Skin of body (tissue), 2 donors: ENCODE measurements around the gene TCF12. TPM values are rescaled to one million over a fixed set of nuclear protein-coding genes. Genes with fewer than 3 reads are reported as not detected.
"Not testable (repeated sequence)": the region's sequence is repeated elsewhere in the genome, so short reads cannot be mapped to it uniquely, and the experiment has no call there.

Source experiments
- DNase-seq: peaks from one replicate; lab custom pipeline; 2025; lab: John Stamatoyannopoulos, UW
- total RNA-seq: library from RNA; depleted of rRNA; stranded (reverse); fragments of >200 nt; gene quantifications from one replicate; pipeline ENCODE4 v1.2.3, GENCODE V29; 2014

Gene TCF12
- total RNA-seq, 1 donor from 2014 or later = 184 TPM

GRCh38 chr15:56915888-56916287 lies 2.6 kb upstream of the TCF12 start:
- no peak for DNase-seq

DNA sequence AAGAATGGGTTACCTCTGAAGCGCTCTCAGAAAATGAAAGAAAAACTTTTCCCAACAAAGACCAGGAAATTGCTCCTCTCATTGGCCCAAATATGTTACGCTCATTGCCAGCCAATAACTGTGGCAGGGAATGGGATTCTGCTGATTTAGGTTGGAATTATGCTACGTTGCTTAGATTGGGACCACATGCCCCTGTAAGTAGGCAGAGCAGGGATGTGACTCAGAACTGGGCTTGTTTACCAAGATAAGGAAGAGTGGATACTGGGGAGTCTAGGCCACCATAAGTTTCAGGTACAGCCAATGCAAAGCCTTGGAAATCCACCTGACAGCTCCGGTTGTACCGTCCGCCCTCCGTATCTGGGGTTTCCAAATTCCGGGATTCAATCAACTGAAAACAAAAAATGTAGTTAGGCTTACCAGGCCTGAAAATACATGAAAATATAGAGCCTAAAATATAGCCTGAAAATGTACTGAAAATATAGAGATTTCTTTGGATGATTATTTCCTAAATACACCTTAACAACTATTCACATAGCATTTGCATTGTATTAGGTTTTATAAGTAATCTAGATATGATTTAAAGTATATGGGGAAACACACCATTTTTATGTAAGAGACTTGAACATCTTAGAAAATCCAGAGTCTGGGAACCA lies 1.5 kb upstream of the TCF12 start:
- DNase-seq = no peak

DNA sequence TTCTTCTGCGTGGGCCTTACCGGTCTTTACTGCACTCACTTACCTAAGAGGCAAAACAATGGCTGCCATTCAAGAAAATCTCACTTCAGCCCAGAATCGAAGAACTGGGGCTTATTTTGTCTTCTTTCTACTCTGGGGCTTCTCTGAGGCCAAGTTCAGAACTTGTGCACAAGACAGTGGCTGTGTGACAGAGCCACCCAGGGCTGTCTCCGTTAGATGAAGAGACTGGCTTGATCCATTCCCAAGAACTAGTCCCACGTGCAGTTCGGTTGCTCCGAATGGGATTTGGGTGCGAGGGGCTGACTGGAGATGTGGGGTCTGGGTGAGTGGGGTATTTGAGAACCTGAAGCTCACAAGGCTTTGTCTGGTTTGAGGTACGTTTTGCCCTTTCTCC lies 795 bp upstream of the TCF12 start:
- no peak for DNase-seq

- DNase-seq = no peak
Observed at GRCh38 chr15:56919031-56919608, 676 bp downstream of the TCF12 start.

DNA sequence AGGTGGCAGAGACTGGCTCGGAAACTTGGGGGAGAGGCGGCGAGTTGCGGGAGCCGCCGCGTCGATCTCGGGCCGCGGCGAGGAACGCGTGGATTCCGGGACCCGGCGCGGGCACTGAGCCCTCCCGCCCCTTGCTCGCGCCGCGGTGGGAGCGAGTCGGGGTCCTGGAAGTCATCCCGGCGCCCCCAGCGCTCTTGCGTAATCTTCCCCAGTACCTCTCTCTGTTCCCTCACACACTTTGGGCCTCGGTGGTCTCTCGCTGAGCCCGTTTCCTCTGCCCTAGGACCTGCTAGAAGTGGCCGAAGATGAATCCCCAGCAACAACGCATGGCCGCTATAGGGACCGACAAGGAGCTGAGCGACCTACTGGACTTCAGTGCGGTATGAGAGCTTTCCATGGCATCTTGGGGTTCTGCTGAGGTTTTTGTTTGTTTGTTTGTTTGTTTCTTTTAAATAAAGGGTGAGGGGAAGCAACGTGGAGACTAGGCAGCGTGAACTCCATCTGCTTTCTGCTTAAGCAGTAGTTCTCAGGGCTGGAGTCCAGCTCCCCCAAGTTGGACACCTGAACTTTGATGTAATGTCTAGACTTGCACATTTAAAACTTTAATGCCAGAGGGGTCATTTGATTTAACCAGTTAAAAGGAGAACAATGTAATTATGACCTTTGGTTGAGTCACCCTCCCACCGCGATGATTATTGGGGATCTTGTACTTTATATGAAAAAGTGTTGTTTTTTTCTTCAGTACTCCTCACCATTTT lies 1.3 kb downstream of the TCF12 start:
- DNase-seq = peak; percentile 55

DNA sequence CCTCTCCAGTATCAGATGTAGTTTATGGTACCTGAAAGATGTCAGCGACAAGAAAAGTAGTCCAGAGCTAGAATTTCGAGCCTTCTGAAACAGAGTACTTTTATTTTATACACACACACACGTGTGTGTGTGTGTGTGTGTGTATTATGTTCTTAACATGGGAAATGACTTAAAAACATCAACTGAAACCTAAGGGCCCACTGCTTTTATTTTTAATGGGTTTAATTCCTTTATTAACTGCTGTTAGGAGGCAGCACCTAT lies 1.9 kb downstream of the TCF12 start:
- DNase-seq = no peak

GRCh38 chr15:56923174-56923591 lies 4.7 kb downstream of the TCF12 start:
- no peak for DNase-seq

GRCh38 chr15:56927816-56928215 lies 9.4 kb downstream of the TCF12 start:
- no peak for DNase-seq

GRCh38 chr15:56929399-56929798 lies 11.0 kb downstream of the TCF12 start:
- no peak for DNase-seq

DNA sequence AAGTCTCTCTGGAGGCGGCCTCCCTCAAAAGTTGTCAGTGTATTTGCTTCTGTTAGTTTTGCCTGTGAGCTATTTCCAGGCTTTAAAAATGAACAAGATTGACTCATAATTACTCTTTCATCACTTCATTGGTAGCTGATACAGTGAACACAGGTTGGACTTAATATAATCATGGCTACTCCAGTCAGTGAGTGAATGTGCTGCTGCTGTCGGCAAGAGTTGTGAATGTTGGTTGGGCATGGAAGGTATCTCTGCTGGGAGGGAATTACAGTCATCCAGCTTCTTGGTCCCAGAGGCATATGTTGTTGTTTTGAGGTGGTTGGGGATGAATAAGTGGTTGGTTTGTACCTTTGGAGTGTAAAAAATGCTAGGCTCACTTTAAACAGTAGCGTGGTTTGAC lies 11.5 kb downstream of the TCF12 start:
- no peak for DNase-seq

- no peak for DNase-seq
Observed at GRCh38 chr15:56930669-56931313, 12.3 kb downstream of the TCF12 start.

GRCh38 chr15:56931639-56932508 lies 13.4 kb downstream of the TCF12 start:
- DNase-seq = no peak

DNA sequence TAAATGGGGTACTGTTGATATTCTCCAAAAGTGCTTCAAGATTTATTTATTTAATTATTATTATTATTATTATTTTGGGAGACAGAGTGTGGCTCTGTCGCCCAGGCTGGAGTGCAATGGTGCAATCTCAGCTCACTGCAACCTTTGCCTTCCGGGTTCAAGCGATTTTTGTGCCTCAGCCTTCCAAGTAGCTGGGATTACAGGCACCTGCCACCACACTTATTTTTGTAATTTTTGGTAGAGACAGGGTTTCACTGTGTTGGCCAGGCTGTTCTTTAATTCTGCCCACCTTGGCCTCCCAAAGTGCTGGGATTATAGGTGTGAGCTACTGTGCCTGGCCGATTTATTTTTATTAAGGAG lies 14.0 kb downstream of the TCF12 start:
- not testable (repeated sequence) for DNase-seq

GRCh38 chr15:56933410-56933809 lies 15.0 kb downstream of the TCF12 start:
- DNase-seq = no peak

DNA sequence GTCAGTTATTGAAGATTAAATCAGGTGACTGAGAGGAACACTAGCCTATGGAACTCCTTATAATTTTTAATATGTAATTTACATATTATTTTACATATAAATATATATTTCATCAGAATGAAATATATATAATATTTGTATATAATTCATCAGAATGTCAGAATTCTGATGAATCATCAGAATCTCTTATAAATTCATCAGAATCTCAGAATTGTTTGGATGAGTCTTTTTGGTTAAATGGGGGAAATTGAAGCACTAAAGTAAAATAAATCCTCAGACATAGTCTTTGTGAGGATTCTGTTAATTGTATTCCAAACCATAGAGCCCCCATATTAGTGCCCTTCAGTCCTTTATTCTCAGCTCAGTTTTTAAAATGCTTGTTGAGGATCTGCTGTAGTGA lies 15.4 kb downstream of the TCF12 start:
- DNase-seq = no peak

DNA sequence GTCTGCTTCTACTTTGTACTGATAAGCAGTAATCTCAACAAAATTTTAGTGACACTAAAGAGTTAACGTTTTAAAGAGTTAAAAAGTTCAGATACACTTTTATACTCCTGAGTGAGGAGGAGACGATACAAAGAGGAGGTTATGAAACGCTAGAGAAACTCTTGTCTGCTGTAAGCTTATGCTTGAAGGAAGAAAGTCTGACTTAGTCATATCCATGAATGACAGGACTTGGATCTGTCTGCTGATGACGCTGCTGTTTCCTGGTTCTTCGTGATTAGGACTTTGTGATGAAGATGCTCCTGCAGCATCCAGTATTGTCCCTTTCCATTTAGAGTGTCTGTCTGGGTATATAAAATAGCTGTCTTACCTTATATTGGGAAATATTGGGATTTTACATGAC lies 15.8 kb downstream of the TCF12 start:
- no peak for DNase-seq

DNA sequence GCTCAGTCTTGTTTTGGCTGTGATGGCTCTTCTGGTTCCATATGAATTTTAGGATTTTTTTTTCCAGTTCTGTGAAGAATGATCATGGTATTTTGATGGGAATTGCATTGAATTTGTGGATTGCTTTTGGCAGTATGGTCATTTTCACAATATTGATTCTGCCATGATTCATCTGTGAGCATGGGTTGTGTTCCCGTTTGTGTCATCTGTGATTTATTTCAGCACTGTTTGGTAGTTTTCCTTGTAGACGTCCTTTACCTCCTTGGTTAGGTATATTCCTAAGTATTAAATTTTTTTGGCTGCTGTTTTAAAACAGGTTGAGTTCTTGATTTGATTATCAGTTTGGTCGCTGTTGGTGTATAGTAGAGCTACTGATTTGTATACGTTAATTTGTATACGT lies 18.5 kb downstream of the TCF12 start:
- DNase-seq = no peak

DNA sequence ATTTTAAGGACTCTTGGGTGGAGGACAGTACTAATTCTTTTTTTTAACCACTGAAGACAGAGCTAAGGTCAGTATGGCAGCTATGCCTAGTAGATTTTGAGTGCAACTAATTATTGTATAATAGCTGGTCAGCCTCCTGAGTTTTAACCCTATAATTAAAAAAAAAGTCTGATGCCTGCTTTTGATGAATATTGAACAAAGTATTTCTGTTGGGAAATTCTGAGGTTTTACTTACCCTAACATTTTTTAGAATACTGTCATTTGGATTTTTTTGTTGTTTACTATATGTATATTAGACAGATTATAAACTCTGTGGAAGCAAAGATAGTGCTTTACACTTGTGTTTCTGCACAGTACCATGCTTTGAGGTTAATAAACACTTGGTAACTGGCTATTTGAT lies 20.8 kb downstream of the TCF12 start:
- DNase-seq = no peak

DNA sequence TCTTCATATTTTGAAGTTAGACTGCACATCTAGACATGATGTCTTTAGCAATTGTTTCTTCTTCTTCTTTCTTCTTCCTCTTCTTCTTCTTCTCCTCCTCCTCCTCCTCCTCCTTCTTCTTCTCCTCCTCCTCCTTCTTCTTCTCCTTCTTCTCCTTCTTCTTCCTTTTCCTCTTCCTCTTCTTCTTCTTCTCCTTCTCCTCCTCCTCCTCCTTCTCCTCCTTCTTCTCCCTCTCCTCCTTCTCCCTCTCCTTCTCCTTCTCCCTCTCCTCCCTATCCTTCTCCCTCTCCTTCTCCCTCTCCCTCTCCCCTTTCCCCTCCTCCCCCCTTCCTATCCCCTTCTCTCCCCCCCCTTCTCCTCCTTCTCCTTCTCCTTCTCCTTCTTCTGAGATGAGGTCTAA lies 21.9 kb downstream of the TCF12 start:
- no peak for DNase-seq

DNA sequence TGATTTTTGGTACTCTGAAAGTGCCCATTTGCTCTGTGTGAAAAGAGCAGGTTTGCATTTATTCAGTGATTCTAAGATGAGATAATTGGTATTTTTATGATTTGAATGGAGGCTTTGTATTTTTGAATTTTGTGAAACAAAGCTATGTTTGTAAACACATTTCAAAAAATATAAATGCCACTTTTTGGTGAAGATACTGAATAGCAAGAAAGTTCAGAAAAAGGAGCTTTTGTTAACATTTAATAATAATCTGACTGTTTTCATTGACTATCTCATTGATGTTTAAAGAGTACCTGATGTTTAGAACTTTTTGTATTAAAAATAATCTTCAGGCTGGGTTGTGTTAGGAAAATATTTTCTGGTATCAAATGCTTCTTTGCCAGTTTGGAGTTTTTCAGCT lies 23.7 kb downstream of the TCF12 start:
- no peak for DNase-seq

GRCh38 chr15:56943403-56943802 lies 25.0 kb downstream of the TCF12 start:
- DNase-seq = no peak

- DNase-seq = no peak
Observed at GRCh38 chr15:56944485-56944884, 26.0 kb downstream of the TCF12 start.
